ENCODE measurements around the gene POLN.
"Not testable (repeated sequence)": the region's sequence is repeated elsewhere in the genome, so short reads cannot be mapped to it uniquely, and the experiment has no call there.

POLN gene

DNA sequence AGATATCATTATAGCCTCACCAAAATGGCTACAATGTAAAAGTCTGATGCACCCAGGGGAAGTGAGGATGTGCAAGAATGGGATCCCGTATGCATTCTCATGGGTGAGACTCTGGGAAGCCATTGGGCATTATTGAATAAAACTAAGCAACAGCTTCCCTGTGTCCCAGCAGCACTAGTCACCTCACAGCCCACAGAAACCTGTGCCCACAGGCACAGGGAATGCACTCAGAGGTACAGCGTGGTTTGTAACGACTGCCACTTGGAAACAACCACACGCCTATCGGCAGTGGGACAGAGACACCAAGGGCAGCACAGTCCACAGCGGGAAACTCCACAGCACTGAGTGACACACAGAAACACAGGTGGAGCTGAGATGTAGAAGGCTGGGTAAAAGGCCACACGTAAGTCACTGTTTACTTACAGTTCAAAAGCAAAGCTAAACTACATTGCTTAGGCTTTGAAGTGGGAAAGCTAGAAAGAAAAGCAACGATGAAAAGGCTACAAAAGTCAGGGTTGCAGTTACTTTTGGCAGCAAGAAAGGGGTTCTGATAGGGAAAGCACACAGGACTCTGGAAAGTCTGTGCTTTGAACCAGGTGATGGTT is 69.2 kb downstream of the POLN start:
- TF ChIP-seq, protein P1, sequence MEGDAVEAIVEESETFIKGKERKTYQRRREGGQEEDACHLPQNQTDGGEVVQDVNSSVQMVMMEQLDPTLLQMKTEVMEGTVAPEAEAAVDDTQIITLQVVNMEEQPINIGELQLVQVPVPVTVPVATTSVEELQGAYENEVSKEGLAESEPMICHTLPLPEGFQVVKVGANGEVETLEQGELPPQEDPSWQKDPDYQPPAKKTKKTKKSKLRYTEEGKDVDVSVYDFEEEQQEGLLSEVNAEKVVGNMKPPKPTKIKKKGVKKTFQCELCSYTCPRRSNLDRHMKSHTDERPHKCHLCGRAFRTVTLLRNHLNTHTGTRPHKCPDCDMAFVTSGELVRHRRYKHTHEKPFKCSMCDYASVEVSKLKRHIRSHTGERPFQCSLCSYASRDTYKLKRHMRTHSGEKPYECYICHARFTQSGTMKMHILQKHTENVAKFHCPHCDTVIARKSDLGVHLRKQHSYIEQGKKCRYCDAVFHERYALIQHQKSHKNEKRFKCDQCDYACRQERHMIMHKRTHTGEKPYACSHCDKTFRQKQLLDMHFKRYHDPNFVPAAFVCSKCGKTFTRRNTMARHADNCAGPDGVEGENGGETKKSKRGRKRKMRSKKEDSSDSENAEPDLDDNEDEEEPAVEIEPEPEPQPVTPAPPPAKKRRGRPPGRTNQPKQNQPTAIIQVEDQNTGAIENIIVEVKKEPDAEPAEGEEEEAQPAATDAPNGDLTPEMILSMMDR (IDR thresholded peaks at IDR 0.05; ENCODE audit: insufficient read depth, low read length, missing control alignments) = no peak
- CTCF ChIA-PET = interaction anchor here (1.0 kb wide), 1 partner anchor 9 kb away, joined by 3 read pairs; no protein-coding TSS in a partner anchor
- no peak for DNase-seq (ENCODE audit: low read depth, low spot score)
- POLR2A ChIA-PET = no interaction called here
- H3K4me3 ChIP-seq (ENCODE audit: low read depth, low read length) = no peak overlapping the region

DNA sequence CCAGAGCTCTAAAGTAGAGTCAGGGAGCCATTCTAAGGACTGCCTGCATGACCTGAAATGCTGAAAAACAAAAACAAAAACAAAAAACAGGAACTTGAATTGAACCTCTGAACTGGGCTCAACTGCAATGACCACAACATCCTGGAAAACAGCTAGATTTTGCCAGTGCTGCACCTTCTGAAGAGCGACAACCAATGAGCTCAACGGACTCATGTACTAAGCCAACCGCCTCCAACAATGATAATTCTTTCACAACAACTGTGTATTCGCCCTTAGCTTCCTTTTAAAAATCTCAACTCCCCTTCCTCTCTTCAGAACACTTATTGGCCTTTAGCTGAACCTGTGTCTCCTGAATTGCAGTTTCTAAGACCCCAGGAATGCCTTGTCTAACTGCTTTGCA is 69.8 kb downstream of the POLN start:
- POLR2A ChIA-PET = no interaction called here
- DNase-seq (ENCODE audit: low read depth, low spot score) = no peak
- TF ChIP-seq, protein P1 (IDR thresholded peaks at IDR 0.05; ENCODE audit: insufficient read depth, low read length, missing control alignments) = no peak
- CTCF ChIA-PET = interaction anchor here (1.0 to 1.1 kb wide), 2 partner anchors 9 to 30 kb away, joined by 3 read pairs; no protein-coding TSS in a partner anchor
- H3K4me3 ChIP-seq (ENCODE audit: low read depth, low read length) = no peak overlapping the region

DNA sequence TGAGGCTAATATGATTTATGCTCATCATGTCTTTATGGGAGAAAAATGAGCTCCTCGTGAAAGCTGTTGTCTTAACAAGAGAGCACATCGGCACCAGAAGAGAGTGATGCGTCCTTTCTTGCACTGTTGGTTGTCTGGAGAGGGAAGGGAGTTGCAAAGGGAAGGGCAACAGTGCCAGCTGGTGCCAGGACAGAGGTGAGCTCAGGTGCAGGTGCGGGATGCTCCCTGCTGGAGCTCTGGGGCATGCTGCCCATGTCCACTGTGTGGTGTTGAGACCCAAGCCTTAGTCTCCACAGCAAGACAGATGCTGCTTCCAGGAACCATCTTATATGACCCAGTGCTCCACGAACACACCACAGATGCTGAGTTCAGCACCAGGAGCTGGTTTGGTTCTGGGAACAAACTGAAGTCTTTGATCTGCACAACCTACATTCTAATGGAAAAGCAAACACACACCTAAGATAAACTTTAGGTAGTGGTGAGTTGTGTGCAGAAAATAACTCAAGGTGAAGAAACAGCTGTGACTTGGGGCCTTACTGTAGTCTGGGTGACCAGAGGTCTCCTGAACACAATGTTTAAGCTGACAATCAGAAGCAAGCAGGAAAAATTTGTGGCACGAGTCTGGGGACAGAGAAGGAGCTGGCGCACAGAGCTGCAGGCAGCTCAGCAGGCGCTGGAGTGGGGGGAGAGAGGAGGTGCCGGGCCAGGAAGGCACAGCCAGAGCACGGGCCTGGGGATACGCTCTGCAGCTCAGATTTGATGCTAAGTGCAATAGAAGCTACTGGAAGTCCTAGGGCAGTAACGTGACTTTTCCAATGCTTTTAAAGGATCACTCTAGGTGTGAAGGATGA is 73.2 kb downstream of the POLN start:
- no peak for DNase-seq (ENCODE audit: low read depth, low spot score)
- TF ChIP-seq, protein P1 (IDR thresholded peaks at IDR 0.05; ENCODE audit: insufficient read depth, low read length, missing control alignments) = no peak
- ChIA-PET POLR2A (no interaction called here), CTCF (no interaction called here)
- H3K4me3 ChIP-seq (ENCODE audit: low read depth, low read length) = no peak overlapping the region

DNA sequence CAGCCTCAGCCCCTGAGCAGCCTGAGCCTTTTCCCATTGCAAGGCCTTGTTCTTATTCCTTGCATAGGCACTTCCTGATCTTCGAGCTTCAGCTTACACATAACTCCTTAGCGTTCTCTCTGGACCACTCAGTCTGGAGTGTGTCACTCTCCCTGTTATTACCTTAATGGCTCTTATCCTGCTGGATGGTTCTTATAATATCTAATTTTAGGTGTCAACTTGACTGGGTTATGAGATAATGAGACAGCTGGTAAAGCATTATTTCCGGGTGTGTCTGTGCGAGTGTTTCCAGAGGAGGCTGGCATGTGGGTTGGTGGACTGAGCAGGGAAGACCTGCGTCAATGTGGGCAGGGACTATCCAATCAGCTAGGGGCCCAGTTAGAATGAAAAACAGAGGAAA is 75.7 kb downstream of the POLN start:
- H3K4me3 ChIP-seq (ENCODE audit: low read depth, low read length) = no peak overlapping the region
- DNase-seq (ENCODE audit: low read depth, low spot score) = no peak
- CTCF ChIA-PET = no interaction called here
- POLR2A ChIA-PET = no interaction called here
- TF ChIP-seq, protein P1 (IDR thresholded peaks at IDR 0.05; ENCODE audit: insufficient read depth, low read length, missing control alignments) = no peak

DNA sequence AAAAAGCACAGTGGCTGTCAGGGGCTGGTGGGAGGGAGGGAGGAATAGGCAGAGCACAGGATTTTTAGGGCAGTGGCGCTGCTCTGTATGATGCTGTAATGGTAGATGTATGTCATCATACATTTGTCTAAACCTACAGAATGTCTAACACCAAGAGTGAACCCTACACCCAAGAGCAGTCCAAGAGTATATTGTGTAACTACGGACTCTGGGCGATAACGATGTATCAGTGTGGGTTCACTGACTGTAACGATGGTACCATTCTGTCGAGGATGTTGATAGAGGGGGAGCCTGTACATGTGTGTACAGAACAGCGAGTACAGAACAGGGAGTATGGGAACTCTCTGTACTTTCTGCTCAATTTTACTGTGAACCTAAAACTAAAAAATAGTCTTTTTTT is 76.5 kb downstream of the POLN start:
- ChIA-PET POLR2A (no interaction called here), CTCF (no interaction called here)
- no peak for DNase-seq (ENCODE audit: low read depth, low spot score)
- TF ChIP-seq, protein P1 (IDR thresholded peaks at IDR 0.05; ENCODE audit: insufficient read depth, low read length, missing control alignments) = no peak
- no peak overlapping the region for H3K4me3 ChIP-seq (ENCODE audit: low read depth, low read length)

DNA sequence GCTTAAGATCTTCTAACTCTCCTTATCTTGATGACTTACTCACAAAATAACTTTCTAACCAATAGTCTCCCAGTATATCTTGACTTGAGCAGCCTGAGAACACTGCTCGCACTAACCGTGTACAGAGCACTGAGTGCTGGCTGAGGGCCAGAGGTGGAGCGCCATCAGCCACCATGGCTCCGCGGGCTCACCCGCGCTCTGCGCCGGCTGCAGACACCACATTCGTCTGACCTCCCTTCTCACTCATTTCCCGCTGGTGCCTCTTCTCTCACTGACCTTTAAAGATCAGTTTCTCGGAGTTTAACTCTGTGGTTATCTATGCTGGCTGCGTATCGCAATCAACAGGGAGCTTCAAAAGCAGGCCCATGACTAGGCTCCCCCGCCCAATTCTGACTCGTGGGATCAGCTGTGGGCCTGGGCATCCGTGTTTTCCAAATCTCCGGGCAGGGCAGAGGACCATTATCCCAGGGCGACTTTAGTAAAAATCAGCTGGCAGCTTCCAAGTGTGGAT is 78.6 kb downstream of the POLN start:
- POLR2A ChIA-PET = no interaction called here
- CTCF ChIA-PET = interaction anchor here (1.1 to 1.3 kb wide), 2 partner anchors 9 to 11 kb away, joined by 3 read pairs; no protein-coding TSS in a partner anchor
- TF ChIP-seq, protein P1 (IDR thresholded peaks at IDR 0.05; ENCODE audit: insufficient read depth, low read length, missing control alignments) = no peak
- no peak overlapping the region for H3K4me3 ChIP-seq (ENCODE audit: low read depth, low read length)
- no peak for DNase-seq (ENCODE audit: low read depth, low spot score)

DNA sequence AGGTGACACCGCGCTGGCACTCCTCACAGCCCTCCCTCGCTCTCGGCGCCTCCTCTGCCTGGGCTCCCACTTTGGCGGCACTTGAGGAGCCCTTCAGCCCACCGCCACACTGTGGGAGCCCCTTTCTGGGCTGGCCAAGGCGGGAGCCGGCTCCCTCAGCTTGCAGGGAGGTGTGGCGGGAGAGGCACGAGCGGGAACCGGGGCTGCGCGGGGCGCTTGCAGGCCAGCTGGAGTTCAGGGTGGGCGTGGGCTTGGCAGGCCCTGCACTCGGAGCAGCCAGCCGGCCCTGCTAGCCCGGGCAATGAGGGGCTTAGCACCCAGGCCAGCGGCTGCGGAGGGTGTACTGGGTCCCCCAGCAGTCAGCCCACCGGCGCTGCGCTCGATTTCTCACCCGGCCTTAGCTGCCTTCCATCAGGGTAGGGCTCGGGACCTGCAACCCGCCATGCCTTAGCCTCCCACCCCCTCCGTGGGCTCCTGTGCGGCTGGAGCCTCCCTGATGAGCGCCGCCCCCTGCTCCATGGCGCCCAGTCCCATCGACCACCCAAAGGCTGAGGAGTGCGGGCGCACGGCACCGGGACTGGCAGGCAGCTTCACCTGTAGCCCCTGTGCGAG is 80.7 kb downstream of the POLN start:
- H3K4me3 ChIP-seq (ENCODE audit: low read depth, low read length); POLR2A ChIA-PET; DNase-seq (ENCODE audit: low read depth, low spot score); CTCF ChIA-PET: not testable (repeated sequence)

All from AG04449 (cell line).